Right hindlimb (tissue), 1 donor: ENCODE data around the gene IGFBP4.
A peak's percentile ranks its signal among the peaks of the same experiment; 100 is the strongest.

Experiments used
- DNase-seq: peaks from one replicate; pipeline ENCODE4 v3.0.0-alpha.2; 2018

The IGFBP4 gene

DNA sequence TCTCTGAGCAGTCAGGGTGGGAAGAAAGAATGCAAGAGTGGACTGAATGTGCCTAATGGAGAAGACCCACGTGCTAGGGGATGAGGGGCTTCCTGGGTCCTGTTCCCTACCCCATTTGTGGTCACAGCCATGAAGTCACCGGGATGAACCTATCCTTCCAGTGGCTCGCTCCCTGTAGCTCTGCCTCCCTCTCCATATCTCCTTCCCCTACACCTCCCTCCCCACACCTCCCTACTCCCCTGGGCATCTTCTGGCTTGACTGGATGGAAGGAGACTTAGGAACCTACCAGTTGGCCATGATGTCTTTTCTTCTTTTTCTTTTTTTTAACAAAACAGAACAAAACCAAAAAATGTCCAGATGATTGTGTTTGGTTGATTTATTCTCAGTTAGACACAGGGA, 14.1 kb downstream of the IGFBP4 start:
- DNase-seq = no peak

- DNase-seq = peak; percentile 64
These were observed 14.9 kb downstream of the IGFBP4 start for GRCh38 chr17:40457964-40458791.

GRCh38 chr17:40458851-40459482, 15.7 kb downstream of the IGFBP4 start:
- DNase-seq = no peak

DNA sequence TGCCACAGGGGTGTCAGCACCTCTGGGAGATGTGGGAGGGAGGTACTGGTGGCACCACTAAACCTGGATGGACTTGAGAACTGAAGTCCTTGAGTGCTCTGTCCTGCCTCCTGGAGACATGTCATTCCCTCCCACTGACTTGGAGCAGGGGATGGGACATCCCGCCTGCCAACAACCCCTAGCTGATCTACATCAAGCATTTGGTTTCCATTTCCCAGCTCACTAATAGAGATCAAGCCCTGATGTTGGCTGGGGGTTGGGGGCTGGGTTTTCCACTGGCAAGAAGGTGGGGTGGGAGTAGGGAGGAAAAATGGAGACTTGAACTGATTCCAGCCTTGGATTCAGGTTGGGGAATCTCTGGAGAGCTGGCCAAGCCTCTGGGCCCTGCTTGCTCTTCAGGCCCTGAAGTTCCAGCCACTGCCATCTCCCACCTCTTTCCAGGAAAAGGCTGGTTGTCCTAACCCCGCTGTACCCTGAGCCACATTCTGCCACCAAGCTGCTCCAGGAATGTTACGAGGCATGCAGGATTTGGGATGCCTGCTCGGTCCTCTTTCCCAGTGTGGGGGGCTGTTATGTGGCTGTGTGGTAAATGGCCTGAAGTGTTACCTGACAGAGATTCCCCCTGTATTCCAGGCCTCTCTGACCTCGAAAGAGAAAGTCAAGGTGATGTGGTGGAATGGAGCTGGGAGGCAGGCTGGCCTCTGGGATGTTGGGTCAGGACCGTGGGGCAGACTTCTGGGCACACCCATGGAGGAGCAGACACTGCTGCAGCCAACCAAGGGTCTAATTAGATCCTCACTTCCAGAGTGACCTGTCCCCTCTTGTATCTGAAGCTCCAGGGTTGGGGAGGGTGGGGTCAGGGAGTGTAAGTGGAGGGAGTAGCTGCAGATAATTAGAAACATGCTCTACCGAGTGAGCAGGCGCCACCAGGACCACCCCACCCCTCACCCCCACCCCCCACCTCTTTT, 16.7 kb downstream of the IGFBP4 start:
- peak; percentile 67 for DNase-seq

DNA sequence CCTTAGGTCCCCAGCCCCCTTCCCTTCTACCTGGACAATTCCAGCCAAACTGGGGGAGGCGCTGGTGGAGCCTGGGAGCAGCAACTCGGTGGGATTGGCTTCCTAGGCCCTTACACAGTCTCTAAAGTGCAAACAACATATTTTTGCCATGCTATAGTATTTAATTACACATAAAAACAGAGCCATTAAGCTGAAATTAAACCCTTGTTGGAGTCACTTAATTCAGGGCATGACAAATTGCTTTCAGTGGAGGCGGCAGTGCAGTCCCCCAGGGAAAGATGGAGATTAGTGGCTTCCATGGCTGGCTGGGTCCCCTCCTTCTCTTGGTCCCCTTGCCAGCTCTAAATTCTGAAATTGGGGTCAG, 17.3 kb downstream of the IGFBP4 start:
- no peak for DNase-seq

DNA sequence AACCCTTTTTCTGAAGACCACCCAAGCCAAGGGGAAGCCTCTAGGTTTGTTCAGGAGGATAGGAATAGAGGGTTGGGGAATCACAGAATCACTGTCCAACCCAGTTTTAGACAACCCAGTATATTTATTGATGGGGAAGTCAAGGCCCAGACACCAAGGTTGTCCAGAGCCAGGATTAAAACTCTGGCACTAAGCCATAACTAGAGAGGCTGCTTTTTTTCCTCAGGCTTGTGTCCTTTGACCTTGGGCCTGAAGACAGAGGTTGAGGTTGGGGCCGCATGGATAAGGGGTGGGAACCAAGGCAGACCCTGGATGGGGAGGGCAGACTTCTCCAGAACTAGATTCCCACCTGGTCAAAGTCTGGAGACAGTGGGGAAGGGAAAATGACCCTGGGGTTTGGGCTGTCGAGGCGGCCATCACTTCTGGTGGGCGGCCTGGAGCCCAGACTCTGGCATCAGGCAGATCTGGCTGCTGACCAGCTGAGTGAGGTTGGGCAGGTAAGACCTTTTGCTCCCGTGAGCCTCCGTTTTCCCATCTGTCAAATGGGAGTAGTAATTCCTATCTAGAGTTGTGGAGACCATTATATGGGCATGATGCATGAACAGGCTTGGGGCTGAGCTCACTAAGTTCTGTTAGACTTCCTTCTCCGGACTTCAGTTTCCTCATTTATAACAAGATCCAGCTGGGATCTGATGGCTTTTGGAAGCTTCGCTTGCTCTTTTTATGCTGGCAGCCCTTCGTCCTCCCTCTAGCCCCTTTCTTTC, 17.9 kb downstream of the IGFBP4 start:
- no peak for DNase-seq

DNA sequence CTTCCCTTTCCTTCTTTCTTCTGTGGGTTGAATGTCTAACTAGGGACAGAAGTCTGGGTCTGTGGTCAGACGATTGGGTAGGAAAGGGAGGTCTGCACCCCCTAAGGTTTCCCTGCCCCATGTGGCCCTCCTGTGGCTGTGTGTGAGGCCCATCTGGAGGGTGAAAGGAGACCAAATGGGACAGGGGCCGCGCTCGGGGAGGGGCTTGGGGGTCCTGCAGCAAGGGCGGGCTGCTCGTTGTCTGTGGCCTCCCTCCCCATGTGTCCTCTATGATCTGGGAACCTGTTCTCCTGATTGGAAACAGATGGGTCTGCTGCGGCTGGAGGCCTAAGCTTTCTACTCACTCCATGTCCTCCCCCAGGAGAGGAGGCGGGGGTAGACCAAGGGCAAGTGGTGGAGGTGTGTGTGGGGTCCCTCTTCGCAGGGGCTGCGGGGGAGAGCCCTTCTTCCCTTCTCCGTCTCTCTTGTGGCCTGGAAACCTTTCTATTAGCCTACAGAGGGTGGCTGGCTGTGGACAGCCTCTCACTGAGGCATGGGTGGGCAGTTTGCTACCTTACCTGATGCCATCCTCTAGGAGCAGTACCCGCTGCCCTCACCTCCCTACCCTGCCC, 18.6 kb downstream of the IGFBP4 start:
- peak; percentile 73 for DNase-seq

DNA sequence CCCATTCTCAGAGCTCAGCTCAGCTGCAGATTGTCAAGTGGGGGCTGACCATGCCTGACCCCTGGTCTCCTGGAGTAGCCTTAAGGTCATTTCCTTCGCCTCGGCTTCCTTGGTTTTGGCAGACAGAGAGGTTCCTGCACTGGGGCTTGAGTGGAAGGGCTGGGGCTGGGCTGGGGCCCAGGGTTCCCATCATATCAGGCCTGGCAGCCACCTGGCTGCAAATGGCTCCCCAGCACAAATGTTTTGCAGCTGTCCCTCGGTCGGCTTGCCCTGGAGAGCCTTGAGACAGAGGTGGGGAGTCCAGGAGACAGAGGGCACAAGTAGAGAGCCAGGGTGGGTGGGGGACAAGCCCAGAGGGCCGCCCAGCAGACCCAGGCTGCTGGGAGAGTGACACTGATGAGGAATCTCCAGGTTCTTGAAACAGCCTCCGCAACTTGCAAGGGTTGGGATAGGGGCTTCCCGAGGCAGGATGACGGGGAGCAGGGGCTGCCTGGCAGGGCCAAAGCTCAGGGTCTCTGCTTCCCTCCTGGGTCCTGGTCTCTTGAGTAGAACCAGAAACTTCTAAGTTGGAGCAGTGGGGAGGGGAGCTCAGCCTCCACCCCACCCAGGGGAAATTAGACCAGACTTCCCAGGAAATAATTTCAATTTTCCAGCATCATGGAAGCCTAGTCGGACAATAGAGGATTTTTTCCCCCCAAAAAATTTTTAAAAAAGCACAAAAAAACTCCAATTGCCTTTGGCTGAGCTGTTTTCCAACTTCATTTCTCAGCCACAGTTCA, 19.3 kb downstream of the IGFBP4 start:
- no peak for DNase-seq

DNA sequence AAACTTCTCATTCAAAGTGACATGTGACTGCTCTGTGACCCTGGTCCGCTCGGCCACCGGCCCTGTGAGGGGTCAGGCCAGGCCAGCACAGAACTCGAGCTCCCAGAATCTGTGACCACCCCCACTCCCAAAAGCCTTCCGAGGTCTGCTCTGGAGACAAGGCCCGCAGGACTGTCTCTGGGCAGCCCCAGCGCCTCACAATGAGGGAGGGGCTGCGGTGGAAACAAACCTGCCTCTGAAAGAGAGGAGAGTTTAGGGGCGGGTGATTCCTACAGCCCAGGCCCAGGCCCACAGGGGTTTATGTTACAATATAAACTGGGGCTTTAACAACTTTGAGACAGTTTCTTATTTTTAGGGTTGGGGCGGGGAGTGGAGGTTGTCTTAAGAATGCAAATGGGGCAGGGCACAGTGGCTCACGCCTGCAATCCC, 19.9 kb downstream of the IGFBP4 start:
- no peak for DNase-seq

- DNase-seq = no peak
These were observed 21.2 kb downstream of the IGFBP4 start for GRCh38 chr17:40464392-40464855.

DNA sequence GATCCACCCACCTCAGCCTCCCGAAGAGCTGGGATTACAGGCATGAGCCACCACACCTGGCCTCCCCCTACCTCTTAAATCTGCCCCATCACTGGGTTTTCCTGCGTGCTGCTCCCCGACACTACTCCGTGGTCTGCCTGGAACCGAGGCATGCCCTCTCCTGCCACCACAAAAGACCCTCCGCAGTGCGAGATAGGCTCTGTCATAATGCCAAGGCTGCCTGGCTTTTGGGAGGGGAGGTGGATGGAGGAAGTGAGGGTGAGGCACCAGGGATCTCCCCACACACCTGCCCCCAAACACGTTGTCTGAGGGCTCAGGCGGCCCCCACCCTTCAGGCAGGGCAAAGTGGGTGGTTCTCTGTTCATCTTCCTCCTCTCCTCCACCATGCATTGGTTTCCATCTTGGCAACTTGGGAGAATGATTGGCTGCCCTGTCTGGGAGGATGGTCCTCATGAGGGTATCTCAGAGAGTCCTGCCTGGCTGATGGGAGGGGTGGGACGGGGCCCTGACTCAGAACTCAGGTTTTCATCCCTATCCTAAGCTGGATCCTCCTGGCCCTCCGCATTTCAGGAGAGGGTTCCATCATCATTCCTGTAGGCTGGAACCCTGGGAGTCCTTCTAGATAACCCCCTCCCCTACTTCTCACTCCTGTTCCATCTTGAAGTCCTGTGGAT, 23.2 kb downstream of the IGFBP4 start:
- no peak for DNase-seq

- DNase-seq = no peak
These were observed 24.1 kb downstream of the IGFBP4 start for GRCh38 chr17:40467281-40467867.

DNA sequence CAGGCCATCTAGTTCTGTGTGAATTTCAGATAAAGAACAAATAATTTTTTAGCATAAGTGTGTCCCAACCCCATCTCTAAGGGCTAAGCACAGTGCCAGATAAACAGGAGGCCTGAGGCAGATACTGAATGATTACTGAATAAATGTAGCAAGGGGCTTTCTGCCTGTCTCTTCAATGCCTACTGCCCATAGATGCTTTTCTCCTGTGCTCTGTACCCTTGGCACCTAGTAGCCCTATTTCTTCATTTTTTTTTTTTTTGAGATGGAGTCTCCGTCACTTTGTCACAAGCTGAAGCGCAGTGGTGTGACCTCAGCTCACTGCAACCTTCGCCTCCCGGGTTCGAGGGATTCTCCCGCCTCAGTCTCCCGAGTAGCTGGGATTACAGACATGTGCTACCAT, 25.3 kb downstream of the IGFBP4 start:
- DNase-seq = no peak

DNA sequence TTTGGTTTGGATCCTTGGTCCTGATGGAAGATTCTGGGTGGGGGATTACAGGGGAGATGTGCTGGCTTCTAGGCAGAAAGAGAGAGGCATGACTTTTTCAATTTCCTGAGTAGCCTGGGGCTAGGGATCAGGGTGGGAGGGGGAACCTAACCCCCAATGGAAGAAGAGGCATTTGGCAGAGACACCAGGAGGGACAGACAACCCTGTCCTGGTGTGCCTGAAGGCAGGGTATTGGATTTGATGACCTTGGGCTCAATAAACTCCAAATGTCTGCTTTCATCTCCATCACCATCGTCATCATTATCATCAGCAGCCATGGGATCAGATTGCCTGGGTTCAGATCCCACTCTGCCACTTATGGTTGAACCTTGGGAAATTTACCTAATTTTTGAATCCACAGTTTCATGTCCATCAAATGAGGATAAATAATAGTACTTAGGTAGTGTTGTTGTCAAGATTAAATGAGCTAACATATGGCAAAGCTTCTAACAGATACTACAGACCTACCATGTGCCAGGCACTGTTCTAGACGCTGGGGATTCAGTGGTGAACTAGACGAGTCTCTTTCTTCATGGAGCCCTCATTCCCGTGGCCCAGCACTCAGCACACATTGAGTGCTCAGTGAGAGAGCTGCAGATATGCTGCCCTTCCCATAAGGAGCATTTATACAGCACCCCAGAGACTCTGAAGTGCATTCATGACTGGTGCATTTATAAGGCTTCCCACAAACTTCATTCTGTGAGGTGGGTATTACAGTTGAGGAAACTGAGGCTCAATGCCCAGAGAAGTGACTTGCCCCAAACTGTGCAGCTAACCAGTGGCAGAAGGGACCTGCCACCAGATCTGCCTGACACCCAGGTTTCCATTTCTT, 26.8 kb downstream of the IGFBP4 start:
- DNase-seq = no peak

DNA sequence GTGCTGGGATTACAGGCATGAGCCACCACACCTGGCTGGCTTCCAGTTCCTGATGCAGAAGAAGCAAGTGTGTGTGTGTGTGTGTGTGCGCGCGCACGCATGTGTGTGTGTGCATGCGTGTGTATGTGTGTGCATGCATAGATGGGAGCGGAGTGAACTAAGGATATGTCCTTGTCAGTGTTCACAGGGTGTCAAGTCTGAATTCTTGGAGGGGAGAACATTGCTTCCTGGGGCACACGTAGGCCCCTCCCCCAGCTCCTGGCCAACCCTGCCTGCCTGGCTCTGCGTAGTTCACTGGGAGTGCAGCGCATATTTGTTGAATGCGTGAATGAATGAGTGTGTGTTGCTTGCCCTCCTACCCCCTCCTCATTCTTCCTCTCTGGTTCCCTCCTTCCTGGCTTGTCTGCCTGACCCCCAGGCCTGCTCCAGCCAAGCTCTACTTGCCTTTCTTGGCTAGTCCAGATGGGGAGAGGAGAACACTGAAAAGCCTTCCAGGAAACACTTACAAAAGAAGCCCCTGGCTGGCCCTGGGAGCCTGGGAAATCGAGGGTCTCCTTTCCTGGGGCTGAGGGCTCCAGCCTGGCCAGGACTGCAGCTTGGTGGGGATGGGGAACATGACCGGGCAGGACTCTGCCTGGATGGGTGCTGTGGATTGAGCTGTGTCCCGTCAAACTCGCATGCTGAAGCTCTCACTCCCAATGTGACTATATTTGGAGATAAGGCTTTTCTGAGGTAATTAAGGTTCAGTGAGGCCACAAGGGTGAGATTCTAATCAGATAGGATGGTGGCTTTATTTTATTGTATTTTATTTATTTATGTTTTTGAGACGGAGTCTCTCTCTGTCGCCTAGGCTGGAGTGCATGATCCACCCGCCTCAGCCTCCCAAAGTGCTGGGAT, 27.9 kb downstream of the IGFBP4 start:
- DNase-seq = no peak

DNA sequence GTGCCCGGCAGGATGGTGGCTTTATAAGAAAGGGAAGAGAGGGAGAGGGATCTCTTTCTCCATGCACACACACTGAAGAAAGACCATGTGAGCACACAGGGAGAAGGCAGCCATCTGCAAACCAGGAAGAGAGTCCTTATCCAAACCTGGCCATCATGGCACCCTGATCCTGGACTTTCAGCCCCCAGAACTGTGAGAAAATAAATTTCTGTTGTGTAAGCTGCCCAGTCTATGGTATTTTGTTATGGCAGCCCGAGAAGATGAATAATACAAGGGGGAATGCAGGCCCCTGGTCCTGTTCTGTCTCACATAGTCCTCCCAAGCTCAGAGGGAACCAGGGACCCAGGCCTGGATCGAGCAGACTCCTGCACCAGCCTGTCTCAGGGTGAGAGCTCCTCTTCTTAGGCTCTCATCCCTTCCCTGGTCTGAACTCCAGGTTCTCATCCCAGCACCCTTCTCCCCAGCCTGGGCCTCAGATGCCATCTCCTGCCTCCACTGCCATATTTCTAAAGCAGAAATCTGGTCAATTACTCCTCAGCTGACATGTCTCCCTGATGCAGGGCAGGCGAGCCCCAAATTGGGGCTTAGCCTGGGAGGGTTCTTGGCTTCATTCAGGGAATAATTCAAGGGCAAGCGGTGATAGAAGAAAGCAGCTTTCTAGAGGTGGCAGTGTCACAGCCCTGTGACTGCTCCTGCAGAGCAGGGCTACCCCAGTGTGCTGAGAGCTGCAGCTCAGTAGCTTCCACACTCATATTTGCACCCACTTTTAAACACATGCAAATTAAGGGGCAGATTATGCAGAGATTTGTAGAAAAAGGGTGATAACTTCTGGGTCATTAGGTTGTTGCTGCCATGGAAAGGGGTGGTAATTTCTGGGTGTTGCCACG, 28.8 kb downstream of the IGFBP4 start:
- no peak for DNase-seq
